ENCODE results near the gene LPCAT1.

The LPCAT1 gene

DNA sequence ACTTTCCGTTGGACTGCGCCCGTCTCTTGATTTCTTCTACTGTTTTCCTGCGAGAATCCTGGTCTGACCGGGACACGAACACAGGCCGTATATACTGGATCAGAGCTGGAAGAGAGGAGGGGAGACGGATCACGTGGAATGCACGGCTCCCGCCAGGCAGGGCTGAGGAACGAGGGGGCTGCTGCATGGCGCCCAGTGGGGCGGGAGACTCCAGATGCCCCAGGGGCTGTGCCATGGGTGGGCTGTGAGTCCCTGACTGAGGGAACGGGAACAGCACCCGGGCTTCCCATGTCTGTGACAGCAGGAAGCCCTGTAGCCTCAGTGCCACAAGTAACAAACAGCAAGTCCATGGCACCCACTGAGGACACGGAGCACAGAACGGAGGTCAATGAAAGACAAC, 34.0 kb downstream of the LPCAT1 start:
- Histone ChIP-seq H3K27ac (ENCODE audit: low read depth, low read length) (no peak overlapping the region), H4K8ac (ENCODE audit: low read depth, low read length) (no peak overlapping the region), H3K4me3 (ENCODE audit: low read length) (no peak overlapping the region), H2BK5ac (ENCODE audit: low read length) (no peak overlapping the region), H3K4me1 (ENCODE audit: control insufficient read depth, low read depth, low read length) (no peaks in the 10 kb centered on the region), H2BK120ac (ENCODE audit: low read depth, low read length) (no peak overlapping the region), H3K9ac (ENCODE audit: low read length) (no peak overlapping the region), H3K79me1 (ENCODE audit: low read length) (no peaks in the 10 kb centered on the region), H3K36me3 (ENCODE audit: control insufficient read depth, insufficient read depth, low read length) (peaks cover 7% of the 10 kb centered on the region), H3K56ac (ENCODE audit: low read length) (no peak overlapping the region), H3K79me2 (ENCODE audit: control insufficient read depth, insufficient read depth, low read length) (no peaks in the 10 kb centered on the region), H4K5ac (ENCODE audit: low read length) (no peak overlapping the region), H2AK5ac (ENCODE audit: low read length) (no peak overlapping the region), H3K23ac (ENCODE audit: low read length) (no peak overlapping the region), H3K4me2 (ENCODE audit: low read length) (no peak overlapping the region), H3K4ac (ENCODE audit: low read depth, low read length) (no peak overlapping the region), H3K18ac (ENCODE audit: low read length) (no peak overlapping the region), H2BK15ac (replicated peaks; ENCODE audit: low read depth) (no peak overlapping the region), H3K27me3 (ENCODE audit: insufficient read depth, low read length, poor library complexity) (no peaks in the 10 kb centered on the region)
- DNase-seq, result no peak
- WGBS (ENCODE audit: extremely low coverage, insufficient coverage, low lambda C conversion rate), result no CpG with 5 or more reads among the region's 18 CpGs

DNA sequence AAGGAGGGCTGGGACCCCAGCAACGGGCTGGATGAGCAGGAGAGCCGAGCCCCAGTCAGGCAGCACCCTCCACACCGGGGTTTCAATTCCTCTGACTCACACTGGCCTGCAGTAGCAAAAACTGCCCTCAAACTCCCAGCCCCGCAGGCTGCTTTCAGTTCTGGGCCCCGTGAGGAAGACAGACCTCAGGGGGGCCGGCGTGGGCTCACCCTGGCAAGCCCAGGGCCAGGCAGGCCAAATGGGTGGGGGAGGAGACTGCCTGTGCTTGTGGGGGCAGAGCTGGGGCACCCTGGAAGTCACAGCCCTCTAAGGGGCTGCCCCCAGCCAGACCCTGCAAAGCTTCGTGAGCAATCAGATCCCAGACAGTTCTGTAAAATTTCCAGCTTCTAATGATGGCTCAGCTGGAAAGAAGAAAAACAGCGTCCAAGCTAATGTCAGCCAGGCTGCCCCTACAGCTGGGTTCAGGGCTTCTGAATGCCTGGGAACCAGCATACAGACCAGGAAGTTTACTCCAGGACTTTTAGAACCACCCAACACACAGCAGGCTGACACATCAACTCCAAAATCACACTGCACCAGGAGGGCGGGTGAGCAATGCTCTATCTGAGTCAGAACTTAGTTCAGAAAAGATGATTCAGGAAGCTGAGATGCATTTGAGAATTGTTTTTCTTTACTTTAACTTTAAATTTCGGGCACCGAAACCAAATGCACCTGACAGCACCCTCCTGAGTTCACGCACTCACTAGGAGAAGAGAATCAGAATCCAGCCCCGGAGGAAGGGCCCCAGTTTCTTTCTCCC, 34.7 kb downstream of the LPCAT1 start:
- Histone ChIP-seq H3K36me3 (ENCODE audit: control insufficient read depth, insufficient read depth, low read length) (peaks cover 7% of the 10 kb centered on the region), H2BK15ac (replicated peaks; ENCODE audit: low read depth) (no peak overlapping the region), H3K18ac (ENCODE audit: low read length) (no peak overlapping the region), H4K5ac (ENCODE audit: low read length) (no peak overlapping the region), H2AK5ac (ENCODE audit: low read length) (no peak overlapping the region), H3K9ac (ENCODE audit: low read length) (no peak overlapping the region), H3K79me1 (ENCODE audit: low read length) (no peaks in the 10 kb centered on the region), H3K4me1 (ENCODE audit: control insufficient read depth, low read depth, low read length) (no peaks in the 10 kb centered on the region), H3K27me3 (ENCODE audit: insufficient read depth, low read length, poor library complexity) (no peaks in the 10 kb centered on the region), H3K27ac (ENCODE audit: low read depth, low read length) (no peak overlapping the region), H3K4me3 (ENCODE audit: low read length) (no peak overlapping the region), H2BK5ac (ENCODE audit: low read length) (no peak overlapping the region), H3K23ac (ENCODE audit: low read length) (no peak overlapping the region), H4K8ac (ENCODE audit: low read depth, low read length) (no peak overlapping the region), H2BK120ac (ENCODE audit: low read depth, low read length) (no peak overlapping the region), H3K4me2 (ENCODE audit: low read length) (no peak overlapping the region), H3K79me2 (ENCODE audit: control insufficient read depth, insufficient read depth, low read length) (no peaks in the 10 kb centered on the region), H3K4ac (ENCODE audit: low read depth, low read length) (no peak overlapping the region), H3K56ac (ENCODE audit: low read length) (no peak overlapping the region)
- WGBS (ENCODE audit: extremely low coverage, insufficient coverage, low lambda C conversion rate), result no CpG with 5 or more reads among the region's 14 CpGs
- DNase-seq, result no peak

DNA sequence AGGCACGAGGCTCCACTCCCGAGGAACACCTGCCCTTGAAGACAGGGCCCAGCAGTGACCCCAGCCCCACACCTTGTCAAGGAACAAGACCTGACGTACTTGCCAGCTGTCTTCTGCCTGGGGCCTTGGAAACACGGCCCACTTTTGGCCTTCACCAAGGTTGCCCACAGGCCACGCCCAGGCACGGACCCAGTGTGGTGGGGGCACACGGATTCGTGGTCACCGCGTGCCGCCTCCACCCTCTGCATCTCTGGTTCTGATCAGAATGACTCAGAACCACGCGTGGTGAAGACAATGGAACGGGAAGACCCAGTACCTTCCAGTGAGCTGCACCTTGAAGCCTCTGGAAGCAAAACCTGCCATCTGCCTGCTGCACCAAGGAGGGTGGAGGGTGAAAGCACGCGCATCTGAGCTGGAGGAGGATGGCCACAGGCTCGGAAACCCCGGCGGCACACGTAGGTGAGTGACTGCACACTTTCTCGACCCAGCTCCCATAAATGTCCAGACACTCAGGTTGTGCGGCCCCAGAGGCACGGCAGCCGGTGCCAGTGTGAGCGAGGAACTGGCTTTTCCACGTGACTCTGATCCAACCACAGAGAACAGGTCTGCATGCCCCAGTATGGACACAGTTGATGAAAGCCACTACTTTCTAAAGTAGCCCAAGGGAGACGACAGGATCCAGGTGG, 36.5 kb downstream of the LPCAT1 start:
- no peak overlapping the region for H3K27ac ChIP-seq (ENCODE audit: low read depth, low read length)
- H2BK5ac ChIP-seq (ENCODE audit: low read length), result no peak overlapping the region
- peaks cover 7% of the 10 kb centered on the region for H3K36me3 ChIP-seq (ENCODE audit: control insufficient read depth, insufficient read depth, low read length)
- no peak overlapping the region for H4K8ac ChIP-seq (ENCODE audit: low read depth, low read length)
- no peak overlapping the region for H3K4me3 ChIP-seq (ENCODE audit: low read length)
- H3K79me2 ChIP-seq (ENCODE audit: control insufficient read depth, insufficient read depth, low read length), result no peaks in the 10 kb centered on the region
- DNase-seq, result no peak
- H4K5ac ChIP-seq (ENCODE audit: low read length), result no peak overlapping the region
- no peak overlapping the region for H3K56ac ChIP-seq (ENCODE audit: low read length)
- H2AK5ac ChIP-seq (ENCODE audit: low read length), result no peak overlapping the region
- WGBS (ENCODE audit: extremely low coverage, insufficient coverage, low lambda C conversion rate), result no CpG with 5 or more reads among the region's 27 CpGs
- H3K4me2 ChIP-seq (ENCODE audit: low read length), result no peak overlapping the region
- H3K4ac ChIP-seq (ENCODE audit: low read depth, low read length), result no peak overlapping the region
- no peaks in the 10 kb centered on the region for H3K4me1 ChIP-seq (ENCODE audit: control insufficient read depth, low read depth, low read length)
- H3K18ac ChIP-seq (ENCODE audit: low read length), result no peak overlapping the region
- no peak overlapping the region for H3K9ac ChIP-seq (ENCODE audit: low read length)
- H3K23ac ChIP-seq (ENCODE audit: low read length), result no peak overlapping the region
- no peaks in the 10 kb centered on the region for H3K27me3 ChIP-seq (ENCODE audit: insufficient read depth, low read length, poor library complexity)
- H3K79me1 ChIP-seq (ENCODE audit: low read length), result no peaks in the 10 kb centered on the region
- no peak overlapping the region for H2BK120ac ChIP-seq (ENCODE audit: low read depth, low read length)
- no peak overlapping the region for H2BK15ac ChIP-seq (replicated peaks; ENCODE audit: low read depth)

DNA sequence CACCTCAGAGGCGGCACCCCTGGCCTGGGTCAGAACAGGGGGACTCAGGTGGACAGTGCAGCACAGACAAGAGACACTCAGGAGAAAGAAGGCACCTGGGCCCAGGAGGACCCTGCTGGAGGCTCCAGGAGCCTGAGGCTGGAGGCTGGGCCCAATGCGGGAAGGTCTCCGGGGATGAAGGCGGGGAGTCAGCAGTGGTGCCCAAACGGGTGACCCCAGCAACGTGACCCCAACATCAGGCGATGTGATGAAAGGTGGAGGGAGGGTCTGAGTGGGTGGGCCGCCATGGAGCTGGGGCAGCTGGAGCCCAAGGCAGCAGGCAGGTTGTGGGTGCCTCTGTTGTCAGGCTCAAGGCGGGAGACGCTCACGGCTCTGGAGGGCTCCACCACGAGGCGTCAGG, 37.5 kb downstream of the LPCAT1 start:
- H3K27ac ChIP-seq (ENCODE audit: low read depth, low read length), result no peak overlapping the region
- H3K36me3 ChIP-seq (ENCODE audit: control insufficient read depth, insufficient read depth, low read length), result peaks cover 7% of the 10 kb centered on the region
- no peak overlapping the region for H3K4me3 ChIP-seq (ENCODE audit: low read length)
- H3K79me1 ChIP-seq (ENCODE audit: low read length), result no peaks in the 10 kb centered on the region
- no peak overlapping the region for H2BK5ac ChIP-seq (ENCODE audit: low read length)
- H3K9ac ChIP-seq (ENCODE audit: low read length), result no peak overlapping the region
- H2BK15ac ChIP-seq (replicated peaks; ENCODE audit: low read depth), result no peak overlapping the region
- H4K8ac ChIP-seq (ENCODE audit: low read depth, low read length), result no peak overlapping the region
- no peak overlapping the region for H4K5ac ChIP-seq (ENCODE audit: low read length)
- H3K23ac ChIP-seq (ENCODE audit: low read length), result no peak overlapping the region
- no peak overlapping the region for H2BK120ac ChIP-seq (ENCODE audit: low read depth, low read length)
- no peaks in the 10 kb centered on the region for H3K4me1 ChIP-seq (ENCODE audit: control insufficient read depth, low read depth, low read length)
- no peaks in the 10 kb centered on the region for H3K79me2 ChIP-seq (ENCODE audit: control insufficient read depth, insufficient read depth, low read length)
- no peak overlapping the region for H3K4ac ChIP-seq (ENCODE audit: low read depth, low read length)
- no peaks in the 10 kb centered on the region for H3K27me3 ChIP-seq (ENCODE audit: insufficient read depth, low read length, poor library complexity)
- H3K56ac ChIP-seq (ENCODE audit: low read length), result no peak overlapping the region
- WGBS (ENCODE audit: extremely low coverage, insufficient coverage, low lambda C conversion rate), result no CpG with 5 or more reads among the region's 13 CpGs
- no peak overlapping the region for H3K4me2 ChIP-seq (ENCODE audit: low read length)
- no peak overlapping the region for H2AK5ac ChIP-seq (ENCODE audit: low read length)
- DNase-seq, result no peak
- no peak overlapping the region for H3K18ac ChIP-seq (ENCODE audit: low read length)

DNA sequence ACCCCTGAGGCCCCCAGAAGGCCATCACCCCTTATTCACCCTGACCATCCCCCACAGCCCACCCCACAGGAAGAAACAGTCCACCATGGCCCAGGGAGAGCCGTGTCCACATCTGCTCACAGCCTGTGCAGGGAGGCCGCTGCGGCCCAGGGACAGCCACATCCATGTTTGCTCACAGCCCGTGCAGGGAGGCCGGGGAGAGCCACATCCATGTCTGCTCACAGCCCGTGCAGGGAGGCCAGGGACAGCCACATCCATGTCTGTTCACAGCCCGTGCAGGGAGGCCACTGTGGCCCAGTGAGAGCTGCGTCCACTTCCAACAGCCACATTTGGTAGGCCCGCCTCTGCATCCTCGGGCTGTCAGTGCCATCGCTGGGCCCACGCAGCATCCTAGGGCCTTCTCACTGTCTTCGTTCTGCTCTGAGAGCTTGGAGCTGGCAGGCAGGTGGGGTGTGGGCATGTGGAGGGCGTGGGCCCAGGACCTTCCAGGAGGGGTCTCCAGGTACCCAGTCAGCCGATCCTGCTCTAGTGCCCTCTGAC, 38.1 kb downstream of the LPCAT1 start:
- Histone ChIP-seq H2BK120ac (ENCODE audit: low read depth, low read length) (no peak overlapping the region), H3K4me3 (ENCODE audit: low read length) (no peak overlapping the region), H3K4ac (ENCODE audit: low read depth, low read length) (no peak overlapping the region), H3K9ac (ENCODE audit: low read length) (no peak overlapping the region), H3K79me1 (ENCODE audit: low read length) (no peaks in the 10 kb centered on the region), H3K36me3 (ENCODE audit: control insufficient read depth, insufficient read depth, low read length) (peaks cover 7% of the 10 kb centered on the region), H2BK15ac (replicated peaks; ENCODE audit: low read depth) (no peak overlapping the region), H4K5ac (ENCODE audit: low read length) (no peak overlapping the region), H3K56ac (ENCODE audit: low read length) (no peak overlapping the region), H3K79me2 (ENCODE audit: control insufficient read depth, insufficient read depth, low read length) (no peaks in the 10 kb centered on the region), H3K27me3 (ENCODE audit: insufficient read depth, low read length, poor library complexity) (no peaks in the 10 kb centered on the region), H2AK5ac (ENCODE audit: low read length) (no peak overlapping the region), H3K4me2 (ENCODE audit: low read length) (no peak overlapping the region), H3K27ac (ENCODE audit: low read depth, low read length) (no peak overlapping the region), H3K4me1 (ENCODE audit: control insufficient read depth, low read depth, low read length) (no peaks in the 10 kb centered on the region), H2BK5ac (ENCODE audit: low read length) (no peak overlapping the region), H3K23ac (ENCODE audit: low read length) (no peak overlapping the region), H4K8ac (ENCODE audit: low read depth, low read length) (no peak overlapping the region), H3K18ac (ENCODE audit: low read length) (no peak overlapping the region)
- no CpG with 5 or more reads among the region's 15 CpGs for WGBS (ENCODE audit: extremely low coverage, insufficient coverage, low lambda C conversion rate)
- no peak for DNase-seq

Data from mesendoderm (in vitro differentiated cells).